Kidney (tissue), 14 donors: Measurements from ENCODE around the gene SEMA4G. TPM values are rescaled to one million over a fixed set of nuclear protein-coding genes. Genes with fewer than 3 reads are reported as not detected.
A peak's percentile ranks its signal among the peaks of the same experiment; 100 is the strongest.

Experiments used
- DNase-seq, 5 donors: peaks; one replicate each; pipeline ENCODE4 v3.0.0-alpha.2; 2013 to 2020
- FAIRE-seq: peaks from 2 replicates; lab custom pipeline; 2012; peaks lifted over from hg19 to GRCh38; lab: Jason Lieb, UNC
- H3K27ac ChIP-seq, 2 donors: one replicate each; pipeline ENCODE4 v1.7.0; 2013; ENCODE audit warnings: low read depth in 2 of 2, low read length in 2 of 2, inconsistent platforms in 1 of 2
- H3K27me3 ChIP-seq: one replicate; pipeline ENCODE4 v1.7.1; 2013; ENCODE audit warnings: low read length, inconsistent platforms; ENCODE audit not compliant: control insufficient read depth, insufficient read depth
- H3K36me3 ChIP-seq, 3 donors: one replicate each; pipeline versions ENCODE4 v1.7.0 to v1.7.1; 2013; ENCODE audit warnings: low read length in 3 of 3, control low read depth in 1 of 3, inconsistent platforms in 1 of 3; ENCODE audit not compliant: insufficient read depth in 3 of 3, control insufficient read depth in 2 of 3
- H3K4me1 ChIP-seq, 3 donors: one replicate each; pipeline versions ENCODE4 v1.7.0 to v1.7.1; 2013; ENCODE audit warnings: low read length in 3 of 3, inconsistent platforms in 1 of 3, low read depth in 1 of 3; ENCODE audit not compliant: control insufficient read depth in 2 of 3, insufficient read depth in 2 of 3
- H3K4me3 ChIP-seq, 3 donors: one replicate each; pipeline versions ENCODE4 v1.7.0 to v1.8.1; 2013; ENCODE audit warnings: low read length in 3 of 3, control low read depth in 1 of 3, inconsistent platforms in 1 of 3
- H3K9ac ChIP-seq, 3 donors: one replicate each; pipeline versions ENCODE4 v1.7.0 to v1.7.1; 2013; ENCODE audit warnings: low read length in 3 of 3, control low read depth in 1 of 3, inconsistent platforms in 1 of 3
- H3K9me3 ChIP-seq, 3 donors: one replicate each; pipeline versions ENCODE4 v1.7.0 to v1.7.1; 2013; ENCODE audit warnings: low read length in 3 of 3, control low read depth in 1 of 3, inconsistent platforms in 1 of 3; ENCODE audit not compliant: control insufficient read depth in 2 of 3, insufficient read depth in 1 of 3
- intact Hi-C: fragments of 100-400 bp; cut with DNase I; formaldehyde crosslinking; loops from one replicate; pipeline ENCODE4 v1.11.1; 2022
- polyA plus RNA-seq: library from polyadenylated mRNA; stranded (reverse); fragments of 350-450 nt; fragmentation: Illumina TruSeq; extraction: RNeasy Lipid Tissue Mini Kit (QIAGEN cat#74804); gene quantifications from one replicate; pipeline ENCODE4 v1.2.3, GENCODE V29; 2014; ENCODE audit warnings: low read depth, low replicate concordance; ENCODE audit not compliant: insufficient read depth
- total RNA-seq: library from RNA; stranded (reverse); fragmentation: NEBNext Ultra II Directional; extraction: Animal tissue kit (Norgen Biotek cat#: 25700); gene quantifications from one replicate; pipeline ENCODE4 v1.2.1, GENCODE V29; 2021
- TF ChIP-seq, protein P1 (sequence below): IDR thresholded peaks from 3 replicates; pipeline ENCODE4 v1.5.1; 2012; ENCODE audit warnings: mild to moderate bottlenecking, moderate library complexity, borderline replicate concordance; ENCODE audit not compliant: insufficient read depth; ENCODE audit errors: extremely low read depth
- donor health status: control.
- donor health status: control.
- donor health status: control.
- donor health status: control.
- donor health status: control.
- donor health status: DM: yes; HTN: yes; CAD: no.
- donor health status: Normal renal cell carcinoma (clear cell type).

SEMA4G gene
- total and polyA plus RNA-seq, 2 donors from 2014 or later = 6.1 to 23.5 TPM

DNA sequence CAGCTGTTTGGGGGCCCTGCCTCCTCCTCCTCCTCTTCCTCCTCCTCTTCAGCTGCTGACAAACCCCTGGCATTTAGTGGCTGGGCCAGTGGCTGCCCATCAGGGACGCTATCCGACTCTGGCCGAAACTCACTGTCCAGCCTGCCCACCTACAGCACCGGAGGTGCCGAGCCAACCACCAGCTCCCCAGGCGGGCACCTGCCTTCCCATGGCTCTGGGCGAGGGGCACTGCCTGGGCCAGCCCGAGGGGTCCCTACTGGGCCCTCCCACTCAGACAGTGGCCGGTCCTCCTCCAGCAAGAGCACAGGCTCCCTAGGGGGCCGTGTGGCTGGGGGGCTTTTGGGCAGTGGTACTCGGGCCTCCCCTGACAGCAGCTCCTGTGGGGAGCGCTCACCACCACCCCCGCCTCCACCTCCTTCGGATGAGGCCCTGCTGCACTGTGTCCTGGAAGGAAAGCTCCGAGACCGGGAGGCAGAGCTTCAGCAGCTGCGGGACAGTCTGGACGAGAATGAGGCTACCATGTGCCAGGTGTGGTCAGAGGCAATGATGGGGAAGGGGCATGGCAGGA is 34.4 kb downstream of the SEMA4G start:
- Histone ChIP-seq H3K9ac (no peak overlapping the region), H3K27me3 (no peaks in the 10 kb centered on the region), H3K27ac (no peak overlapping the region), H3K36me3 (peaks cover 0 to 25% (median 17%) of the 10 kb centered on the region in 3 donors), H3K4me3 (no peak overlapping the region), H3K4me1 (peaks cover 5 to 26% (median 8%) of the 10 kb centered on the region in 3 donors), H3K9me3 (no peaks in the 10 kb centered on the region)
- TF ChIP-seq, protein P1, sequence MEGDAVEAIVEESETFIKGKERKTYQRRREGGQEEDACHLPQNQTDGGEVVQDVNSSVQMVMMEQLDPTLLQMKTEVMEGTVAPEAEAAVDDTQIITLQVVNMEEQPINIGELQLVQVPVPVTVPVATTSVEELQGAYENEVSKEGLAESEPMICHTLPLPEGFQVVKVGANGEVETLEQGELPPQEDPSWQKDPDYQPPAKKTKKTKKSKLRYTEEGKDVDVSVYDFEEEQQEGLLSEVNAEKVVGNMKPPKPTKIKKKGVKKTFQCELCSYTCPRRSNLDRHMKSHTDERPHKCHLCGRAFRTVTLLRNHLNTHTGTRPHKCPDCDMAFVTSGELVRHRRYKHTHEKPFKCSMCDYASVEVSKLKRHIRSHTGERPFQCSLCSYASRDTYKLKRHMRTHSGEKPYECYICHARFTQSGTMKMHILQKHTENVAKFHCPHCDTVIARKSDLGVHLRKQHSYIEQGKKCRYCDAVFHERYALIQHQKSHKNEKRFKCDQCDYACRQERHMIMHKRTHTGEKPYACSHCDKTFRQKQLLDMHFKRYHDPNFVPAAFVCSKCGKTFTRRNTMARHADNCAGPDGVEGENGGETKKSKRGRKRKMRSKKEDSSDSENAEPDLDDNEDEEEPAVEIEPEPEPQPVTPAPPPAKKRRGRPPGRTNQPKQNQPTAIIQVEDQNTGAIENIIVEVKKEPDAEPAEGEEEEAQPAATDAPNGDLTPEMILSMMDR = no peak
- FAIRE-seq = no peak
- DNase-seq = peak in 1 of 5 donors; percentile 40
- intact Hi-C loops = no loop called here

GRCh38 chr10:101005361-101005760 is 36.1 kb downstream of the SEMA4G start:
- peak in 1 of 5 donors; percentile 41 for DNase-seq
- FAIRE-seq = no peak
- H3K4me1 ChIP-seq = peaks cover 3 to 20% (median 8%) of the 10 kb centered on the region in 3 donors
- no peaks in the 10 kb centered on the region for H3K27me3 ChIP-seq
- TF ChIP-seq, protein P1 = no peak
- intact Hi-C loops = no loop called here
- peaks cover 0 to 25% (median 17%) of the 10 kb centered on the region in 3 donors for H3K36me3 ChIP-seq
- no peak overlapping the region for H3K27ac ChIP-seq
- no peak overlapping the region for H3K4me3 ChIP-seq
- no peak overlapping the region for H3K9ac ChIP-seq
- H3K9me3 ChIP-seq = no peaks in the 10 kb centered on the region

GRCh38 chr10:101005869-101006567 is 36.7 kb downstream of the SEMA4G start:
- no peak overlapping the region for H3K27ac ChIP-seq
- no peaks in the 10 kb centered on the region for H3K27me3 ChIP-seq
- peaks cover 2 to 17% (median 3%) of the 10 kb centered on the region in 3 donors for H3K4me1 ChIP-seq
- H3K4me3 ChIP-seq = no peak overlapping the region
- H3K9ac ChIP-seq = no peak overlapping the region
- no peaks in the 10 kb centered on the region for H3K9me3 ChIP-seq
- intact Hi-C loops = no loop called here
- DNase-seq = no peak
- FAIRE-seq = no peak
- H3K36me3 ChIP-seq = peaks cover 0 to 25% (median 17%) of the 10 kb centered on the region in 3 donors
- TF ChIP-seq, protein P1 = no peak
